Testis (tissue), 2 donors: ENCODE data around the gene CTF1.

Experiments
- POLR2A ChIP-seq: fragments of 450-650 bp; IDR thresholded peaks from one replicate; pipeline ENCODE4 v1.6.1; 2017; ENCODE audit warnings: antibody characterized with exemption, mild to moderate bottlenecking, moderate library complexity
- TF ChIP-seq, protein P1 (sequence below), 3 experiments: fragments of 450-650 bp in 2 of 3; fragments of 200-600 bp in 1 of 3; sonication (generic) in 1 of 3; IDR thresholded peaks; one replicate each; pipeline ENCODE4 v1.5.1; 2016 to 2019; ENCODE audit warnings: antibody characterized with exemption in 3 of 3, mild to moderate bottlenecking in 2 of 3, moderate library complexity in 1 of 3

DNA sequence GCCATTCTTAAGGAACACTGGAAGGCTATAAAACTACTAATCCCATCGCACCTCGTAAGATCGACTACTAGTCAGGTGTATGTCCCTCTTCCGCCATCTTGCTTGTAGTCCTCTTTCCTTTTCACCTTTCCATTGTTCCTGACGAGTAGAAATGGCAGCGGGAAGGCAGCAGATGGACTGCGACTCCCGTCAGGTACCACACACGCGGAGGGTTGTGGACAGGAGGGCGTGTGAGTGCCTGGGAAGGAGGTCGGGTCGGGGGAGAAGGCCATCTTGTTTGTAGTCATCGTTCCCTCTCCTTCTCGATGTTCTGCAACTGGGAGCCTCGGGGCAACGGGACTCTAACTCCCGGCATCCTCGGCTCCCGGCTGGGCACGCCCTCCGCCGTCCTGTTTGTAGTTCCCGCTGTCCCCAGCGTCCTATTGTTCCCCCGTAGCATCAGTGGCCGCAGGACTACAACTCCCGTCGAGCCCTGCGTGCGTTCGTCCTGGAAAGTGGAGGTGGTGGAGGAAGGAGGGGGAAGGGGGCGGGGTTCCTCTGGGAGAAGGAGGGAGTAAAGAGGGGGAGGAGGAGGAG lies 26.6 kb downstream of the CTF1 start:
- no peak for TF ChIP-seq POLR2A
- TF ChIP-seq, protein P1, sequence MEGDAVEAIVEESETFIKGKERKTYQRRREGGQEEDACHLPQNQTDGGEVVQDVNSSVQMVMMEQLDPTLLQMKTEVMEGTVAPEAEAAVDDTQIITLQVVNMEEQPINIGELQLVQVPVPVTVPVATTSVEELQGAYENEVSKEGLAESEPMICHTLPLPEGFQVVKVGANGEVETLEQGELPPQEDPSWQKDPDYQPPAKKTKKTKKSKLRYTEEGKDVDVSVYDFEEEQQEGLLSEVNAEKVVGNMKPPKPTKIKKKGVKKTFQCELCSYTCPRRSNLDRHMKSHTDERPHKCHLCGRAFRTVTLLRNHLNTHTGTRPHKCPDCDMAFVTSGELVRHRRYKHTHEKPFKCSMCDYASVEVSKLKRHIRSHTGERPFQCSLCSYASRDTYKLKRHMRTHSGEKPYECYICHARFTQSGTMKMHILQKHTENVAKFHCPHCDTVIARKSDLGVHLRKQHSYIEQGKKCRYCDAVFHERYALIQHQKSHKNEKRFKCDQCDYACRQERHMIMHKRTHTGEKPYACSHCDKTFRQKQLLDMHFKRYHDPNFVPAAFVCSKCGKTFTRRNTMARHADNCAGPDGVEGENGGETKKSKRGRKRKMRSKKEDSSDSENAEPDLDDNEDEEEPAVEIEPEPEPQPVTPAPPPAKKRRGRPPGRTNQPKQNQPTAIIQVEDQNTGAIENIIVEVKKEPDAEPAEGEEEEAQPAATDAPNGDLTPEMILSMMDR (IDR thresholded peaks at IDR 0.05): no peak
